Liver (tissue), 9 donors: ENCODE data around the gene LILRB5. TPM values are rescaled to one million over a fixed set of nuclear protein-coding genes. Genes with fewer than 3 reads are reported as not detected.

Source experiments
- DNase-seq: peaks from one replicate; pipeline ENCODE4 v3.0.0-alpha.2; 2017; ENCODE audit warnings: low spot score
- H3K27ac ChIP-seq, 2 donors: one replicate each; pipeline ENCODE4 v1.7.0; 2013; ENCODE audit warnings: inconsistent platforms in 2 of 2, low read length in 2 of 2, control low read depth in 1 of 2, low read depth in 1 of 2, mild to moderate bottlenecking in 1 of 2
- H3K27me3 ChIP-seq, 4 donors: one replicate each; pipeline versions ENCODE4 v1.6.1 to v1.7.0; 2013; ENCODE audit warnings: low read length in 3 of 4, inconsistent platforms in 1 of 4, mild to moderate bottlenecking in 1 of 4, moderate library complexity in 1 of 4; ENCODE audit not compliant: control insufficient read depth in 4 of 4, insufficient read depth in 4 of 4
- H3K36me3 ChIP-seq, 4 donors: one replicate each; pipeline versions ENCODE4 v1.6.1 to v1.7.0; 2013; ENCODE audit warnings: low read length in 3 of 4, mild to moderate bottlenecking in 3 of 4, low read depth in 1 of 4, moderate library complexity in 1 of 4; ENCODE audit not compliant: control insufficient read depth in 4 of 4, insufficient read depth in 3 of 4
- H3K4me1 ChIP-seq, 4 donors: one replicate each; pipeline versions ENCODE4 v1.6.1 to v1.7.0; 2013; ENCODE audit warnings: low read length in 3 of 4, mild to moderate bottlenecking in 3 of 4, moderate library complexity in 1 of 4; ENCODE audit not compliant: control insufficient read depth in 4 of 4, insufficient read depth in 4 of 4
- H3K4me3 ChIP-seq, 3 donors: one replicate each; pipeline versions ENCODE4 v1.6.1 to v1.7.0; 2013; ENCODE audit warnings: low read length in 3 of 3, control low read depth in 1 of 3, low read depth in 1 of 3, mild to moderate bottlenecking in 1 of 3
- H3K9ac ChIP-seq, 2 donors: one replicate each; pipeline ENCODE4 v1.7.0; 2013; ENCODE audit warnings: low read length in 2 of 2, mild to moderate bottlenecking in 2 of 2, moderate library complexity in 2 of 2, control low read depth in 1 of 2, low read depth in 1 of 2
- H3K9me3 ChIP-seq, 4 donors: one replicate each; pipeline versions ENCODE4 v1.6.1 to v1.7.0; 2013; ENCODE audit warnings: low read length in 3 of 4; ENCODE audit not compliant: control insufficient read depth in 4 of 4
- ATF3 ChIP-seq: IDR thresholded peaks from 2 replicates; pipeline ENCODE4 v1.6.1; 2016; ENCODE audit warnings: antibody characterized with exemption
- CTCF ChIP-seq: fragments of 150-350 bp; IDR thresholded peaks from 2 replicates; pipeline ENCODE4 v1.5.1; 2017; ENCODE audit warnings: improper control_type of control experiment, low read depth, low read length; ENCODE audit not compliant: missing input control
- EGR1 ChIP-seq, 2 donors: IDR thresholded peaks; 2 replicates each; pipeline ENCODE4 v1.6.1; 2016 to 2018; ENCODE audit warnings: antibody characterized with exemption in 2 of 2, low read depth in 2 of 2
- FOXA1 ChIP-seq: IDR thresholded peaks from 2 replicates; pipeline ENCODE4 v1.6.1; 2016; ENCODE audit warnings: antibody characterized with exemption
- FOXA2 ChIP-seq: IDR thresholded peaks from 2 replicates; pipeline ENCODE4 v1.6.1; 2016; ENCODE audit warnings: antibody characterized with exemption
- GABPA ChIP-seq, 2 donors: IDR thresholded peaks in 1 of 2; conservative IDR thresholded peaks in 1 of 2; 2 replicates each; pipeline ENCODE4 v1.6.1; 2016; ENCODE audit warnings: antibody characterized with exemption in 2 of 2, mild to moderate bottlenecking in 1 of 2, moderate library complexity in 1 of 2
- HNF4A ChIP-seq, 2 donors: conservative IDR thresholded peaks; 2 replicates each; pipeline ENCODE4 v1.6.1; 2016; ENCODE audit warnings: antibody characterized with exemption in 2 of 2, mild to moderate bottlenecking in 2 of 2
- MAX ChIP-seq: IDR thresholded peaks from 2 replicates; pipeline ENCODE4 v1.6.1; 2016; ENCODE audit warnings: antibody characterized with exemption
- RAD21 ChIP-seq, 2 donors: IDR thresholded peaks; 2 replicates each; pipeline ENCODE4 v1.6.1; 2016; ENCODE audit warnings: antibody characterized with exemption in 2 of 2, mild to moderate bottlenecking in 2 of 2
- REST ChIP-seq: IDR thresholded peaks from 2 replicates; pipeline ENCODE4 v1.6.1; 2016; ENCODE audit warnings: antibody characterized with exemption, mild to moderate bottlenecking
- RXRA ChIP-seq, 2 donors: IDR thresholded peaks; 2 replicates each; pipeline ENCODE4 v1.6.1; 2017 to 2018; ENCODE audit warnings: antibody characterized with exemption in 2 of 2, mild to moderate bottlenecking in 1 of 2
- TAF1 ChIP-seq: conservative IDR thresholded peaks from 2 replicates; pipeline ENCODE4 v1.6.1; 2016; ENCODE audit warnings: antibody characterized with exemption, mild to moderate bottlenecking
- YY1 ChIP-seq: IDR thresholded peaks from 2 replicates; pipeline ENCODE4 v1.6.1; 2016; ENCODE audit warnings: antibody characterized with exemption, mild to moderate bottlenecking
- WGBS: extraction: QIAGEN DNeasy Blood & Tissue Kit; methylation state at CpG from one replicate; pipeline ENCODE4 v1.1.7; 2013; 5-methylcytosine and 5-hydroxymethylcytosine counted together
- polyA plus RNA-seq, 2 donors: library from polyadenylated mRNA; stranded (reverse) in 1 of 2; unstranded in 1 of 2; fragments of 200-250 nt in 1 of 2; fragments of >200 nt in 1 of 2; fragmentation: Nextera tagmentation in 1 of 2; extraction: Ambion mirVana in 1 of 2; gene quantifications; one replicate each; pipeline versions ENCODE4 v1.2.1 to v1.2.3, GENCODE V29; 2013 to 2015
- total RNA-seq, 2 donors: library from RNA; depleted of rRNA; stranded (reverse); fragments of >200 nt; gene quantifications; one replicate each; pipeline ENCODE4 v1.2.3, GENCODE V29; 2014
- donor health status: healthy.
- donor health status: healthy.
- donor health status: healthy.
- donor health status: healthy.
- donor health status: healthy.

LILRB5 gene
- total and polyA plus RNA-seq, 4 donors: 5.1 to 10.8 (median 6.3) TPM

GRCh38 chr19:54271106-54271505 lies 14.0 kb upstream of the LILRB5 start (continued):
- TF ChIP-seq REST (no peak), TAF1 (no peak), ATF3 (no peak), RAD21 (IDR thresholded peaks at IDR 0.05) (no peak)

GRCh38 chr19:54268936-54269335 lies 11.9 kb upstream of the LILRB5 start:
- Histone ChIP-seq H3K4me3 (no peak overlapping the region), H3K9ac (no peak overlapping the region), H3K36me3 (no peaks in the 10 kb centered on the region), H3K9me3 (no peaks in the 10 kb centered on the region), H3K27me3 (peaks cover 0 to 2% (median 0%) of the 10 kb centered on the region in 4 donors), H3K27ac (no peak overlapping the region), H3K4me1 (no peaks in the 10 kb centered on the region)
- TF ChIP-seq RXRA (IDR thresholded peaks at IDR 0.05) (no peak), REST (no peak), MAX (no peak), FOXA2 (no peak), TAF1 (no peak), RAD21 (IDR thresholded peaks at IDR 0.05) (no peak), YY1 (no peak), EGR1 (IDR thresholded peaks at IDR 0.05; ENCODE audit: low read depth in 2 of 2) (no peak), HNF4A (conservative IDR thresholded peaks at IDR 0.05) (no peak), CTCF (no peak), FOXA1 (no peak), ATF3 (no peak), GABPA (IDR thresholded peaks at IDR 0.05 in 1 of 2, conservative IDR thresholded peaks at IDR 0.05 in 1 of 2) (no peak)
- WGBS: 36% methylated on average over 2 of the region's 2 CpGs
- DNase-seq: no peak
